NT2/D1 (cell line): Measurements from ENCODE around the gene FLRT2.

Experiments
- DNase-seq: peaks from one replicate; pipeline ENCODE4 v3.0.0-alpha.2; 2011; ENCODE audit warnings: low read depth, low spot score
- H3K27me3 ChIP-seq: 2 replicates; pipeline ENCODE4 v1.6.0; 2011; ENCODE audit warnings: mild to moderate bottlenecking; ENCODE audit not compliant: insufficient read length, insufficient read depth
- H3K36me3 ChIP-seq: 2 replicates; pipeline ENCODE4 v1.6.1; 2011; ENCODE audit warnings: mild to moderate bottlenecking, low read length, mixed read lengths; ENCODE audit not compliant: insufficient read depth, insufficient read length
- H3K4me1 ChIP-seq: 2 replicates; pipeline ENCODE4 v1.5.1; 2011; ENCODE audit not compliant: insufficient read depth, insufficient read length
- H3K4me3 ChIP-seq: 2 replicates; pipeline ENCODE4 v1.5.1; 2011; ENCODE audit warnings: low read depth; ENCODE audit not compliant: insufficient read length
- H3K9ac ChIP-seq: 2 replicates; pipeline ENCODE4 v1.6.0; 2011; ENCODE audit warnings: low read depth; ENCODE audit not compliant: insufficient read length
- H3K9me3 ChIP-seq: 2 replicates; pipeline ENCODE4 v1.5.1; 2011; ENCODE audit warnings: mild to moderate bottlenecking, low read length; ENCODE audit not compliant: insufficient read depth
- SUZ12 ChIP-seq: IDR thresholded peaks from 2 replicates; pipeline ENCODE4 v1.6.1; 2011; ENCODE audit not compliant: insufficient read length, insufficient read depth; ENCODE audit errors: extremely low read depth
- YY1 ChIP-seq: IDR thresholded peaks from 2 replicates; pipeline ENCODE4 v1.6.1; 2011; ENCODE audit not compliant: insufficient read length, insufficient read depth
- ZNF274 ChIP-seq: IDR thresholded peaks from 2 replicates; pipeline ENCODE4 v1.6.1; 2011; ENCODE audit warnings: mild to moderate bottlenecking, low read depth, low read length

The FLRT2 gene

GRCh38 chr14:85577543-85578114 lies 47.7 kb downstream of the FLRT2 start:
- Histone ChIP-seq H3K4me1 (no peaks in the 10 kb centered on the region), H3K4me3 (no peak overlapping the region)

GRCh38 chr14:85578357-85578756 lies 48.4 kb downstream of the FLRT2 start:
- no peak for DNase-seq
- Histone ChIP-seq H3K36me3 (peaks cover 4% of the 10 kb centered on the region), H3K4me1 (no peaks in the 10 kb centered on the region), H3K9ac (no peak overlapping the region), H3K27me3 (no peaks in the 10 kb centered on the region), H3K9me3 (no peaks in the 10 kb centered on the region), H3K4me3 (no peak overlapping the region)
- TF ChIP-seq ZNF274 = no peak
- TF ChIP-seq SUZ12 = no peak
- no peak for TF ChIP-seq YY1

More at GRCh38 chr14:85577543-85578114, 47.7 kb downstream of the FLRT2 start:
- DNase-seq = no peak
- Histone ChIP-seq H3K27me3 (no peaks in the 10 kb centered on the region), H3K36me3 (peaks cover 4% of the 10 kb centered on the region), H3K9ac (no peak overlapping the region), H3K9me3 (no peaks in the 10 kb centered on the region)
- TF ChIP-seq SUZ12 (no peak), YY1 (no peak), ZNF274 (no peak)

GRCh38 chr14:85578930-85579329 lies 49.0 kb downstream of the FLRT2 start:
- Histone ChIP-seq H3K36me3 (peaks cover 4% of the 10 kb centered on the region), H3K27me3 (no peaks in the 10 kb centered on the region), H3K4me3 (no peak overlapping the region), H3K9me3 (no peaks in the 10 kb centered on the region), H3K9ac (no peak overlapping the region), H3K4me1 (no peaks in the 10 kb centered on the region)
- DNase-seq = no peak
- TF ChIP-seq ZNF274 (no peak), YY1 (no peak), SUZ12 (no peak)

GRCh38 chr14:85579942-85580341 lies 50.0 kb downstream of the FLRT2 start:
- H3K9me3 ChIP-seq = no peaks in the 10 kb centered on the region
- TF ChIP-seq YY1 = no peak
- no peak for TF ChIP-seq ZNF274
- TF ChIP-seq SUZ12 = no peak
- H3K27me3 ChIP-seq = no peaks in the 10 kb centered on the region
- no peak for DNase-seq
- peaks cover 4% of the 10 kb centered on the region for H3K36me3 ChIP-seq
- no peak overlapping the region for H3K4me3 ChIP-seq
- H3K9ac ChIP-seq = no peak overlapping the region
- no peaks in the 10 kb centered on the region for H3K4me1 ChIP-seq

- no peak for DNase-seq
- Histone ChIP-seq H3K9ac (no peak overlapping the region), H3K9me3 (no peaks in the 10 kb centered on the region), H3K4me1 (no peaks in the 10 kb centered on the region), H3K27me3 (no peaks in the 10 kb centered on the region), H3K4me3 (no peak overlapping the region), H3K36me3 (peaks cover 4% of the 10 kb centered on the region)
- TF ChIP-seq YY1 (no peak), SUZ12 (no peak), ZNF274 (no peak)
Observed at GRCh38 chr14:85580536-85581140, 50.7 kb downstream of the FLRT2 start.

- Histone ChIP-seq H3K4me3 (no peak overlapping the region), H3K4me1 (no peaks in the 10 kb centered on the region), H3K36me3 (peaks cover under 1% of the 10 kb centered on the region), H3K9me3 (no peaks in the 10 kb centered on the region), H3K27me3 (no peaks in the 10 kb centered on the region), H3K9ac (no peak overlapping the region)
- TF ChIP-seq ZNF274 (no peak), YY1 (no peak)
- no peak for DNase-seq
Observed at GRCh38 chr14:85581691-85582090, 51.7 kb downstream of the FLRT2 start.

- Histone ChIP-seq H3K27me3 (no peaks in the 10 kb centered on the region), H3K4me3 (no peak overlapping the region), H3K9me3 (no peaks in the 10 kb centered on the region), H3K36me3 (no peaks in the 10 kb centered on the region), H3K9ac (no peak overlapping the region), H3K4me1 (no peaks in the 10 kb centered on the region)
- no peak for DNase-seq
- TF ChIP-seq YY1 = no peak
- TF ChIP-seq ZNF274 = no peak
- no peak for TF ChIP-seq SUZ12
Observed at GRCh38 chr14:85583380-85583779, 53.4 kb downstream of the FLRT2 start.

- Histone ChIP-seq H3K4me1 (no peaks in the 10 kb centered on the region), H3K9me3 (no peaks in the 10 kb centered on the region), H3K36me3 (no peaks in the 10 kb centered on the region), H3K27me3 (no peaks in the 10 kb centered on the region), H3K4me3 (no peak overlapping the region), H3K9ac (no peak overlapping the region)
- TF ChIP-seq YY1 (no peak), ZNF274 (no peak), SUZ12 (no peak)
- no peak for DNase-seq
Observed at GRCh38 chr14:85584481-85584880, 54.5 kb downstream of the FLRT2 start.
